WTC11 (cell line): ENCODE results near the gene AK8. TPM values are rescaled to one million over a fixed set of nuclear protein-coding genes. Genes with fewer than 3 reads are reported as not detected.

Experiments
- ATAC-seq: fragments of 200-7000 bp; cut with Tn5 transposase; 2 replicates; pipeline ENCODE4 v1.10.0; 2021; ENCODE audit warnings: mild to moderate bottlenecking, moderate library complexity
- CTCF ChIA-PET: fragments of 300-600 bp; sonication (Branson Sonifier 250); formaldehyde crosslinking; loops from one replicate; lab custom pipeline; 2021; ENCODE audit warnings: antibody characterized with exemption; lab: Charles Lee
- POLR2A ChIA-PET: fragments of 350-600 bp; sonication (Branson Sonifier 250); formaldehyde crosslinking; loops from one replicate; lab custom pipeline; 2021; ENCODE audit warnings: antibody characterized with exemption; lab: Charles Lee
- DNase-seq: peaks from one replicate; pipeline ENCODE4 v3.0.0; 2021; ENCODE audit warnings: low spot score
- H3K27ac Mint-ChIP-seq: 2 replicates; pipeline ENCODE4 v1.8.0; 2021; ENCODE audit warnings: mixed read lengths
- H3K27me3 Mint-ChIP-seq: 2 replicates; pipeline ENCODE4 v1.8.0; 2021; ENCODE audit warnings: low read depth, mild to moderate bottlenecking, moderate library complexity, mixed read lengths
- H3K36me3 Mint-ChIP-seq: 2 replicates; pipeline ENCODE4 v1.8.0; 2021; ENCODE audit warnings: mixed read lengths
- H3K4me1 Mint-ChIP-seq: 2 replicates; pipeline ENCODE4 v1.8.0; 2022; ENCODE audit warnings: mixed read lengths
- H3K4me3 Mint-ChIP-seq: 2 replicates; pipeline ENCODE4 v1.8.0; 2021; ENCODE audit warnings: mild to moderate bottlenecking, moderate library complexity, mixed read lengths
- H3K9me3 Mint-ChIP-seq: 2 replicates; pipeline ENCODE4 v1.8.0; 2021; ENCODE audit warnings: mixed read lengths
- ELF4 ChIP-seq: sonication (generic); formaldehyde crosslinking; IDR thresholded peaks from 2 replicates; pipeline ENCODE4 v1.8.1; 2022; ENCODE audit warnings: low read depth, mild to moderate bottlenecking, moderate library complexity, missing genetic modification reagents
- ERG ChIP-seq: fragments of 250-450 bp; sonication (Bioruptor Pico); IDR thresholded peaks from 2 replicates; pipeline ENCODE4 v1.8.0; 2021; ENCODE audit warnings: mild to moderate bottlenecking
- ETV6 ChIP-seq: sonication (generic); formaldehyde crosslinking; IDR thresholded peaks from 2 replicates; pipeline ENCODE4 v1.8.1; 2022; ENCODE audit warnings: mild to moderate bottlenecking, missing genetic modification reagents
- FOXK1 ChIP-seq: sonication (generic); formaldehyde crosslinking; IDR thresholded peaks from 2 replicates; pipeline ENCODE4 v1.8.0; 2022; ENCODE audit warnings: mild to moderate bottlenecking, moderate library complexity, missing genetic modification reagents
- GTF2I ChIP-seq: fragments of 250-450 bp; sonication (Bioruptor Pico); conservative IDR thresholded peaks from 2 replicates; pipeline ENCODE4 v1.4.0; 2021; ENCODE audit warnings: mild to moderate bottlenecking
- JAZF1 ChIP-seq: fragments of 250-450 bp; sonication (Bioruptor Pico); IDR thresholded peaks from 2 replicates; pipeline ENCODE4 v1.9.0; 2021; ENCODE audit warnings: moderate library complexity, mild to moderate bottlenecking, inconsistent platforms
- MLX ChIP-seq: sonication (generic); formaldehyde crosslinking; IDR thresholded peaks from 2 replicates; pipeline ENCODE4 v1.8.1; 2023; ENCODE audit warnings: mild to moderate bottlenecking, missing genetic modification reagents, moderate library complexity
- NFYB ChIP-seq: sonication (generic); formaldehyde crosslinking; conservative IDR thresholded peaks from 2 replicates; pipeline ENCODE4 v1.8.0; 2022; ENCODE audit warnings: low read depth, missing genetic modification reagents
- NR3C1 ChIP-seq: sonication (generic); formaldehyde crosslinking; conservative IDR thresholded peaks from 2 replicates; pipeline ENCODE4 v1.8.1; 2023; ENCODE audit warnings: low read depth, mild to moderate bottlenecking, missing genetic modification reagents
- PRRX2 ChIP-seq: fragments of 250-450 bp; sonication (Bioruptor Pico); IDR thresholded peaks from 2 replicates; pipeline ENCODE4 v1.8.0; 2021; ENCODE audit warnings: mild to moderate bottlenecking
- RORB ChIP-seq: fragments of 250-450 bp; sonication (Bioruptor Pico); IDR thresholded peaks from 2 replicates; pipeline ENCODE4 v1.9.0; 2021; ENCODE audit warnings: mild to moderate bottlenecking
- SMAD3 ChIP-seq: sonication (generic); formaldehyde crosslinking; IDR thresholded peaks from 2 replicates; pipeline ENCODE4 v1.8.0; 2022; ENCODE audit warnings: missing genetic modification reagents, mild to moderate bottlenecking, borderline replicate concordance
- TEAD4 ChIP-seq: sonication (generic); formaldehyde crosslinking; IDR thresholded peaks from 2 replicates; pipeline ENCODE4 v1.8.0; 2022; ENCODE audit warnings: mild to moderate bottlenecking, missing genetic modification reagents
- ZBTB21 ChIP-seq: sonication (generic); formaldehyde crosslinking; IDR thresholded peaks from 2 replicates; pipeline ENCODE4 v1.8.1; 2023; ENCODE audit warnings: mild to moderate bottlenecking, missing genetic modification reagents, borderline replicate concordance
- ZNF219 ChIP-seq: sonication (generic); formaldehyde crosslinking; IDR thresholded peaks from 2 replicates; pipeline ENCODE4 v1.8.0; 2023; ENCODE audit warnings: missing genetic modification reagents, mild to moderate bottlenecking, borderline replicate concordance
- ZNF317 ChIP-seq: sonication (generic); formaldehyde crosslinking; IDR thresholded peaks from 2 replicates; pipeline ENCODE4 v1.8.1; 2023; ENCODE audit warnings: low read depth, mild to moderate bottlenecking, moderate library complexity, missing genetic modification reagents, borderline replicate concordance
- ZNF671 ChIP-seq: fragments of 250-450 bp; sonication (Bioruptor Pico); IDR thresholded peaks from 2 replicates; pipeline ENCODE4 v1.8.0; 2021; ENCODE audit warnings: mild to moderate bottlenecking
- ZSCAN18 ChIP-seq: fragments of 250-450 bp; sonication (Bioruptor Pico); IDR thresholded peaks from 2 replicates; pipeline ENCODE4 v2.1.2; 2022; ENCODE audit warnings: mild to moderate bottlenecking, moderate library complexity
- total RNA-seq: library from RNA; stranded (reverse); gene quantifications from 3 replicates; pipeline ENCODE4 v1.2.3, GENCODE V29; 2021
- TF ChIP-seq, protein P1 (sequence below): sonication (generic); formaldehyde crosslinking; IDR thresholded peaks from 2 replicates; pipeline ENCODE4 v1.8.1; 2023; ENCODE audit warnings: mild to moderate bottlenecking, missing genetic modification reagents
- TF ChIP-seq, protein P2 (sequence below): sonication (generic); formaldehyde crosslinking; conservative IDR thresholded peaks from 2 replicates; pipeline ENCODE4 v1.8.1; 2023; ENCODE audit warnings: mild to moderate bottlenecking, low read depth, missing genetic modification reagents, moderate library complexity

Gene AK8
- total RNA-seq, 1 experiment from 2014 or later = 0.48 TPM

DNA sequence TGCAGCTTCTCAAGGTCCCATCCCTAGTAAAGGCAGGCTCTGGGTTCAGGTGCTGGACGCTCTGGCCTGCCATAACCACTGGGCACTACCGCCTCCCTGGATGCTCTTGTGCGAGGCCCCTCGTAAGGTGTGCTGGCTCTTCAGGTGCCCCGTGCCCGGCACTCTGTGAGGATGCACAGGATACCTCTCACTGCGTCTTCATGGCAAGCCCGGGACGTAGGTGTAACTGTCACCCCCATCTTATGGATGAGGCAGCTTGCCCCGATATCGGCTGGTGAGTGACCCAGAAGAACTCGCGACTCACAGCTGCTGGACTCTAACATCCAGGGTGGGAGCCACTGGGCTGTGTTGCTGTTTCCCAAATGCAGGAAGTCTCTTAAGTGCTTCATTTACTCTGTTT is 128.8 kb downstream of the AK8 start:
- Mint-ChIP-seq H3K4me1 (peaks cover 32% of the 10 kb centered on the region), H3K9me3 (no peaks in the 10 kb centered on the region), H3K4me3 (no peak overlapping the region), H3K27ac (no peak overlapping the region), H3K27me3 (peaks cover 28% of the 10 kb centered on the region), H3K36me3 (no peaks in the 10 kb centered on the region)
- ChIA-PET POLR2A (no interaction called here), CTCF (no interaction called here)
- ATAC-seq (no peak), DNase-seq (no peak)
- TF ChIP-seq ZNF317 (CRISPR knock-in tag) = no peak
- TF ChIP-seq, protein P1, sequence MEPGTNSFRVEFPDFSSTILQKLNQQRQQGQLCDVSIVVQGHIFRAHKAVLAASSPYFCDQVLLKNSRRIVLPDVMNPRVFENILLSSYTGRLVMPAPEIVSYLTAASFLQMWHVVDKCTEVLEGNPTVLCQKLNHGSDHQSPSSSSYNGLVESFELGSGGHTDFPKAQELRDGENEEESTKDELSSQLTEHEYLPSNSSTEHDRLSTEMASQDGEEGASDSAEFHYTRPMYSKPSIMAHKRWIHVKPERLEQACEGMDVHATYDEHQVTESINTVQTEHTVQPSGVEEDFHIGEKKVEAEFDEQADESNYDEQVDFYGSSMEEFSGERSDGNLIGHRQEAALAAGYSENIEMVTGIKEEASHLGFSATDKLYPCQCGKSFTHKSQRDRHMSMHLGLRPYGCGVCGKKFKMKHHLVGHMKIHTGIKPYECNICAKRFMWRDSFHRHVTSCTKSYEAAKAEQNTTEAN = no peak
- no peak for TF ChIP-seq RORB (CRISPR knock-in tag)
- TF ChIP-seq, protein P2, sequence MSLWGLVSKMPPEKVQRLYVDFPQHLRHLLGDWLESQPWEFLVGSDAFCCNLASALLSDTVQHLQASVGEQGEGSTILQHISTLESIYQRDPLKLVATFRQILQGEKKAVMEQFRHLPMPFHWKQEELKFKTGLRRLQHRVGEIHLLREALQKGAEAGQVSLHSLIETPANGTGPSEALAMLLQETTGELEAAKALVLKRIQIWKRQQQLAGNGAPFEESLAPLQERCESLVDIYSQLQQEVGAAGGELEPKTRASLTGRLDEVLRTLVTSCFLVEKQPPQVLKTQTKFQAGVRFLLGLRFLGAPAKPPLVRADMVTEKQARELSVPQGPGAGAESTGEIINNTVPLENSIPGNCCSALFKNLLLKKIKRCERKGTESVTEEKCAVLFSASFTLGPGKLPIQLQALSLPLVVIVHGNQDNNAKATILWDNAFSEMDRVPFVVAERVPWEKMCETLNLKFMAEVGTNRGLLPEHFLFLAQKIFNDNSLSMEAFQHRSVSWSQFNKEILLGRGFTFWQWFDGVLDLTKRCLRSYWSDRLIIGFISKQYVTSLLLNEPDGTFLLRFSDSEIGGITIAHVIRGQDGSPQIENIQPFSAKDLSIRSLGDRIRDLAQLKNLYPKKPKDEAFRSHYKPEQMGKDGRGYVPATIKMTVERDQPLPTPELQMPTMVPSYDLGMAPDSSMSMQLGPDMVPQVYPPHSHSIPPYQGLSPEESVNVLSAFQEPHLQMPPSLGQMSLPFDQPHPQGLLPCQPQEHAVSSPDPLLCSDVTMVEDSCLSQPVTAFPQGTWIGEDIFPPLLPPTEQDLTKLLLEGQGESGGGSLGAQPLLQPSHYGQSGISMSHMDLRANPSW = no peak
- no peak for TF ChIP-seq NFYB (CRISPR knock-in tag)
- no peak for TF ChIP-seq ERG (CRISPR knock-in tag)
- no peak for TF ChIP-seq ZNF671 (CRISPR knock-in tag)
- TF ChIP-seq TEAD4 (CRISPR knock-in tag) = no peak
- no peak for TF ChIP-seq GTF2I (CRISPR knock-in tag)
- no peak for TF ChIP-seq ZBTB21 (CRISPR knock-in tag)
- no peak for TF ChIP-seq ETV6 (CRISPR knock-in tag)
- no peak for TF ChIP-seq FOXK1
- no peak for TF ChIP-seq ZNF219 (CRISPR knock-in tag)
- TF ChIP-seq ZSCAN18 (CRISPR knock-in tag) = no peak
- no peak for TF ChIP-seq SMAD3 (CRISPR knock-in tag)
- no peak for TF ChIP-seq NR3C1 (CRISPR knock-in tag)

GRCh38 chr9:132748450-132748849 is 129.6 kb downstream of the AK8 start:
- Mint-ChIP-seq H3K27ac (no peak overlapping the region), H3K4me1 (peaks cover 40% of the 10 kb centered on the region), H3K4me3 (no peak overlapping the region), H3K9me3 (no peaks in the 10 kb centered on the region), H3K27me3 (peaks cover 37% of the 10 kb centered on the region), H3K36me3 (no peaks in the 10 kb centered on the region)
- TF ChIP-seq GTF2I (CRISPR knock-in tag) (no peak), ELF4 (no peak), PRRX2 (no peak), NR3C1 (CRISPR knock-in tag) (no peak), NFYB (CRISPR knock-in tag) (no peak), FOXK1 (no peak), JAZF1 (CRISPR knock-in tag) (no peak), MLX (CRISPR knock-in tag) (no peak)
- TF ChIP-seq, protein P1 = no peak
- ATAC-seq = no peak
- DNase-seq = no peak
- POLR2A ChIA-PET = no interaction called here
- CTCF ChIA-PET = no interaction called here
